Measurements from ENCODE around the gene STK40. TPM values are rescaled to one million over a fixed set of nuclear protein-coding genes. Genes with fewer than 3 reads are reported as not detected.

Gene STK40
- total and polyA plus RNA-seq, 9 of the 15 experiments (the other 6 are each of a cell fraction or from before 2014, with no cell fraction given), result 0.69 to 94.3 (median 39.1) TPM

- TF ChIP-seq, protein P1, sequence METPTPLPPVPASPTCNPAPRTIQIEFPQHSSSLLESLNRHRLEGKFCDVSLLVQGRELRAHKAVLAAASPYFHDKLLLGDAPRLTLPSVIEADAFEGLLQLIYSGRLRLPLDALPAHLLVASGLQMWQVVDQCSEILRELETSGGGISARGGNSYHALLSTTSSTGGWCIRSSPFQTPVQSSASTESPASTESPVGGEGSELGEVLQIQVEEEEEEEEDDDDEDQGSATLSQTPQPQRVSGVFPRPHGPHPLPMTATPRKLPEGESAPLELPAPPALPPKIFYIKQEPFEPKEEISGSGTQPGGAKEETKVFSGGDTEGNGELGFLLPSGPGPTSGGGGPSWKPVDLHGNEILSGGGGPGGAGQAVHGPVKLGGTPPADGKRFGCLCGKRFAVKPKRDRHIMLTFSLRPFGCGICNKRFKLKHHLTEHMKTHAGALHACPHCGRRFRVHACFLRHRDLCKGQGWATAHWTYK (CRISPR knock-in tag; IDR thresholded peaks at IDR 0.05), result 0 out of 2 replicates have a peak, but pooled peaks have one; percentile 28
- TF ChIP-seq, protein P2, sequence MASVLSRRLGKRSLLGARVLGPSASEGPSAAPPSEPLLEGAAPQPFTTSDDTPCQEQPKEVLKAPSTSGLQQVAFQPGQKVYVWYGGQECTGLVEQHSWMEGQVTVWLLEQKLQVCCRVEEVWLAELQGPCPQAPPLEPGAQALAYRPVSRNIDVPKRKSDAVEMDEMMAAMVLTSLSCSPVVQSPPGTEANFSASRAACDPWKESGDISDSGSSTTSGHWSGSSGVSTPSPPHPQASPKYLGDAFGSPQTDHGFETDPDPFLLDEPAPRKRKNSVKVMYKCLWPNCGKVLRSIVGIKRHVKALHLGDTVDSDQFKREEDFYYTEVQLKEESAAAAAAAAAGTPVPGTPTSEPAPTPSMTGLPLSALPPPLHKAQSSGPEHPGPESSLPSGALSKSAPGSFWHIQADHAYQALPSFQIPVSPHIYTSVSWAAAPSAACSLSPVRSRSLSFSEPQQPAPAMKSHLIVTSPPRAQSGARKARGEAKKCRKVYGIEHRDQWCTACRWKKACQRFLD (CRISPR knock-in tag; IDR thresholded peaks at IDR 0.05), result 0 out of 2 replicates have a peak, but pooled peaks have one; percentile 2
- TF ChIP-seq POLR2B (IDR thresholded peaks at IDR 0.05; ENCODE audit: low read depth, partially characterized antibody) (peak; percentile 96), E2F4 (CRISPR knock-in tag; IDR thresholded peaks at IDR 0.05; ENCODE audit: low read depth) (0 out of 2 replicates have a peak, but pooled peaks have one; percentile 36), ARHGAP35 (IDR thresholded peaks at IDR 0.05; ENCODE audit: partially characterized antibody) (no peak), ELK1 (CRISPR knock-in tag; IDR thresholded peaks at IDR 0.05) (no peak), FOXM1 (IDR thresholded peaks at IDR 0.05; ENCODE audit: low read depth) (no peak; the same call in 1 of the 2 replicates), FOXM1 (CRISPR knock-in tag; IDR thresholded peaks at IDR 0.05; ENCODE audit: low read depth) (0 out of 2 replicates have a peak, but pooled peaks have one; percentile 58), MAFF (IDR thresholded peaks at IDR 0.05; ENCODE audit: low read length) (no peak), HMGXB4 (CRISPR knock-in tag; IDR thresholded peaks at IDR 0.05) (0 out of 2 replicates have a peak, but pooled peaks have one; percentile 30), SP2 (IDR thresholded peaks at IDR 0.05; ENCODE audit: extremely low read depth, low read depth, low read length, poor library complexity, severe bottlenecking) (peak; percentile 24), ZNF408 (CRISPR knock-in tag; IDR thresholded peaks at IDR 0.05; ENCODE audit: low read depth) (no peak)
- TF ChIP-seq, protein P3, sequence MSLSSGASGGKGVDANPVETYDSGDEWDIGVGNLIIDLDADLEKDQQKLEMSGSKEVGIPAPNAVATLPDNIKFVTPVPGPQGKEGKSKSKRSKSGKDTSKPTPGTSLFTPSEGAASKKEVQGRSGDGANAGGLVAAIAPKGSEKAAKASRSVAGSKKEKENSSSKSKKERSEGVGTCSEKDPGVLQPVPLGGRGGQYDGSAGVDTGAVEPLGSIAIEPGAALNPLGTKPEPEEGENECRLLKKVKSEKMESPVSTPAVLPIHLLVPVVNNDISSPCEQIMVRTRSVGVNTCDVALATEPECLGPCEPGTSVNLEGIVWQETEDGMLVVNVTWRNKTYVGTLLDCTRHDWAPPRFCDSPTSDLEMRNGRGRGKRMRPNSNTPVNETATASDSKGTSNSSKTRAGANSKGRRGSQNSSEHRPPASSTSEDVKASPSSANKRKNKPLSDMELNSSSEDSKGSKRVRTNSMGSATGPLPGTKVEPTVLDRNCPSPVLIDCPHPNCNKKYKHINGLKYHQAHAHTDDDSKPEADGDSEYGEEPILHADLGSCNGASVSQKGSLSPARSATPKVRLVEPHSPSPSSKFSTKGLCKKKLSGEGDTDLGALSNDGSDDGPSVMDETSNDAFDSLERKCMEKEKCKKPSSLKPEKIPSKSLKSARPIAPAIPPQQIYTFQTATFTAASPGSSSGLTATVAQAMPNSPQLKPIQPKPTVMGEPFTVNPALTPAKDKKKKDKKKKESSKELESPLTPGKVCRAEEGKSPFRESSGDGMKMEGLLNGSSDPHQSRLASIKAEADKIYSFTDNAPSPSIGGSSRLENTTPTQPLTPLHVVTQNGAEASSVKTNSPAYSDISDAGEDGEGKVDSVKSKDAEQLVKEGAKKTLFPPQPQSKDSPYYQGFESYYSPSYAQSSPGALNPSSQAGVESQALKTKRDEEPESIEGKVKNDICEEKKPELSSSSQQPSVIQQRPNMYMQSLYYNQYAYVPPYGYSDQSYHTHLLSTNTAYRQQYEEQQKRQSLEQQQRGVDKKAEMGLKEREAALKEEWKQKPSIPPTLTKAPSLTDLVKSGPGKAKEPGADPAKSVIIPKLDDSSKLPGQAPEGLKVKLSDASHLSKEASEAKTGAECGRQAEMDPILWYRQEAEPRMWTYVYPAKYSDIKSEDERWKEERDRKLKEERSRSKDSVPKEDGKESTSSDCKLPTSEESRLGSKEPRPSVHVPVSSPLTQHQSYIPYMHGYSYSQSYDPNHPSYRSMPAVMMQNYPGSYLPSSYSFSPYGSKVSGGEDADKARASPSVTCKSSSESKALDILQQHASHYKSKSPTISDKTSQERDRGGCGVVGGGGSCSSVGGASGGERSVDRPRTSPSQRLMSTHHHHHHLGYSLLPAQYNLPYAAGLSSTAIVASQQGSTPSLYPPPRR (CRISPR knock-in tag; IDR thresholded peaks at IDR 0.05; ENCODE audit: borderline replicate concordance), result peak; percentile 19; the same call in 1 of the 2 replicates
Measured at GRCh38 chr1:36397378-36398230, 11.9 kb upstream of the STK40 start, which contains the start of gene LSM10 (continued).
